Hepatocyte (in vitro differentiated cells): ENCODE data around the gene ENGASE.

ENCODE experiments used
- CTCF ChIP-seq: fragments of 200-600 bp; sonication (generic); IDR thresholded peaks from 2 replicates; pipeline ENCODE4 v1.5.1; 2016; ENCODE audit warnings: antibody characterized with exemption, mild to moderate bottlenecking; ENCODE audit not compliant: poor library complexity
- EZH2 ChIP-seq: fragments of 200-600 bp; sonication (generic); IDR thresholded peaks from 2 replicates; pipeline ENCODE4 v1.6.1; 2016; ENCODE audit warnings: antibody characterized with exemption, mild to moderate bottlenecking, borderline replicate concordance

- TF ChIP-seq CTCF (no peak), EZH2 (no peak)
These were observed 36.5 kb downstream of the ENGASE start for GRCh38 chr17:79111097-79111496.
